Urothelium cell line (cell line): ENCODE measurements around the gene TEX51.
A peak's percentile ranks its signal among the peaks of the same experiment; 100 is the strongest.

Source experiments
- DNase-seq: peaks from one replicate; pipeline ENCODE4 v3.0.0; 2011; ENCODE audit warnings: low spot score, mixed read lengths
- FAIRE-seq: peaks from 2 replicates; lab custom pipeline; 2011; peaks lifted over from hg19 to GRCh38; lab: Jason Lieb, UNC

The TEX51 gene

GRCh38 chr2:126890551-126891450, 7.9 kb upstream of the TEX51 start:
- FAIRE-seq, result peak; percentile 72
- DNase-seq, result peak; percentile 46

GRCh38 chr2:126891681-126892500, 6.8 kb upstream of the TEX51 start:
- FAIRE-seq, result peak; percentile 46
- peak; percentile 56 for DNase-seq

DNA sequence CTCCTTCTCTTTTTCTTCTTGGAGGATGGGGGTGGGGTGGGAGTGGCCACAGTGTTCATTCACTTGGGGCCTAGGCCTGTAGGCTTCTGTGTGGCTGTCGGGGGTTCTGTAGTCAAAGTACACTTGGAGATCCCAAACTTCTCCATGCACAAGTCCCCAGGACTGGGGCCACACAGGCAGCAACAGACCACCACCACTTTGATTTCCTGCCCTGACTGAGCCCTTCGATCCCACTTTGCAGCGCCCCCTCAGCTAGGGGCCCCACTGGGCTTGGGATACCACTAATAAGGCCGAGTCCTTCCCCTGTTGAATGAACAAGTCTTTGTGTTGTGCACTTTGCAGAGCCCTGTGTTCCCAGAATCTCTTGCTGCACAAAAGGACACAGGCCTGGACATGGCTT, 5.5 kb upstream of the TEX51 start:
- DNase-seq (no peak), FAIRE-seq (no peak)

GRCh38 chr2:126893606-126894005, 5.1 kb upstream of the TEX51 start:
- DNase-seq, result no peak
- no peak for FAIRE-seq

DNA sequence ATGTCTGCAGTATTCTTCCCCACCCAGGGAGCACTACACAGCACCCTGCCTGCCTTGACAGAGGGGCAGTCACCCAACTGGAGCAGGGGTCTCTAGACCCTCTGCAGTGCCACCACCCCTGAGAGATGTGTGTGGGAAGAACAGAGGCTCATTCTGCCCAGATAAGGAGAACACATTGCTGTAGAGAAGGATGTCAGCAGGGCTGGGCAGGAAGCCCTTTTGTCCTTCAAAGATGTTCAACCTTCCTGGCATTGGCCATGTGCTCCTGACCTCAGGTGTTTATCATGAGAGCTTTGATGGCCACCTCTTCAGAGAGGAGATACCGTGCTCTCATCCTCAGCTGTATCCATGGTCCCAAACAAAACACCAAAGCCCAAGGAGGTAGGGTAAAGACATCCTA, 4.6 kb upstream of the TEX51 start:
- no peak for FAIRE-seq
- DNase-seq, result no peak

DNA sequence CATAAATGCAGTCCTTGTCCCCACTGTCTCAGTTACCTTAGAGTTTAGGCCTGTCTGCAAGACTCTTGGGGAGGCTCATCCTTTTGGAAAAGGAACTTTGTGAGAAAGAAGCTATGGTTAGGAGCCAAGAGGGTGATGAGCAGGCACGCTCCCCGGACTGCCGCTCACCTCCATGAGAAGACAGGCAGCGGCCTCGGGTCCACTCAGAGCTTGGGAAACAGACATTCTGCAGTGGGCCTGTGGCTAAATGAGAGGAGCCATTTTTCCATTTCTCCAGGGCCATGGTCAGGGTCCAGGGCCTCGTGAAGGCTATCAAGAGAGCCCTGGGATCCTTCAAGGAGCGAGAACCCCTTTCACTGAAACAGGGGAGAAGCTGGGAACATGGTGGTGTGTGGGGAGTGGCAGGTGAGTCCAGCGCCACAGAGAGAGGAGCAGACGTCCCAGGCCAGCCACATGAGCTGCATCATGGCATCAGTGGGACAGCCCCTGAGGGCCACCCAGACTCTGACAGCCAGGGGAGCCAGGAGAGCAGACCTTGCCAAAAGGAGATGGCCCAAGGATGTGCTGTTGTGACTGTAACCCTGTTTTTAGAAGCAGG, 4.0 kb upstream of the TEX51 start:
- no peak for FAIRE-seq

GRCh38 chr2:126895336-126895735, 3.4 kb upstream of the TEX51 start:
- DNase-seq (no peak), FAIRE-seq (no peak)

More for the DNA sequence above, 4.0 kb upstream of the TEX51 start:
- no peak for DNase-seq

GRCh38 chr2:126896471-126896870, 2.2 kb upstream of the TEX51 start:
- no peak for DNase-seq
- FAIRE-seq, result no peak

GRCh38 chr2:126899616-126900185, 1.0 kb downstream of the TEX51 start:
- DNase-seq (no peak), FAIRE-seq (no peak)

DNA sequence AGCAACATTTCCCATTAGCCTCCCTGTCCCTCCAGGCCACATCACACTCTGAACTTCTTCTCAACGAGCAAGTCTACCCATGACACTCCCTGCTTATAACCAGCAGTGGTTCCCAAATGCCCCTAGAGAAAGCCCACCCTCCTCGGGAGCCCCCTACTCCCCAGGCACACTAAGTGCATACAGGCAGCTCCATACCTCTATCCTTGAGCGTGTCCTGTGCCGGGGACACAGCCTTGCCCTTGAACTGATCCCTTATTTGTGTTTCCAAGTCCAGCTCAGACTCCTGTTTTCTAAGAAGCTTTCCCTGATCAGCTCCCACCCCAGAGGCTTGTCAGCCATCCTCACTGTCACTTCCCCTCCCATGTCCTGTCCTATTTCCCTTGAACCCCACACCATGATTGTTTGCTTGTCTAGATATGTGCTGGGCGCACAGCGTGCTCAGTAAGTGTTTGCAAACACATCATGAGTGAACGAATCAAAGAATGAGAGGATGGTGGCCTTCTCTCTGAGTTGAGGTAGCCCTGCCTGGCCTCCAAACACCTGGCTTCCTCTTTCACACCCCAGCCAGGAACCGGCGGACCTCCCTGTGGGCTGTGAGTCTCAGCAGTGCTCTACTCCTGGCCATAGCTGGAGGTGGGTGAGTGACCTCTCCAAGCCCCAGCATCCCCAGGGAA, 2.1 kb downstream of the TEX51 start:
- FAIRE-seq, result no peak
- DNase-seq, result no peak

GRCh38 chr2:126901459-126901858, 2.8 kb downstream of the TEX51 start:
- FAIRE-seq (no peak), DNase-seq (no peak)

DNA sequence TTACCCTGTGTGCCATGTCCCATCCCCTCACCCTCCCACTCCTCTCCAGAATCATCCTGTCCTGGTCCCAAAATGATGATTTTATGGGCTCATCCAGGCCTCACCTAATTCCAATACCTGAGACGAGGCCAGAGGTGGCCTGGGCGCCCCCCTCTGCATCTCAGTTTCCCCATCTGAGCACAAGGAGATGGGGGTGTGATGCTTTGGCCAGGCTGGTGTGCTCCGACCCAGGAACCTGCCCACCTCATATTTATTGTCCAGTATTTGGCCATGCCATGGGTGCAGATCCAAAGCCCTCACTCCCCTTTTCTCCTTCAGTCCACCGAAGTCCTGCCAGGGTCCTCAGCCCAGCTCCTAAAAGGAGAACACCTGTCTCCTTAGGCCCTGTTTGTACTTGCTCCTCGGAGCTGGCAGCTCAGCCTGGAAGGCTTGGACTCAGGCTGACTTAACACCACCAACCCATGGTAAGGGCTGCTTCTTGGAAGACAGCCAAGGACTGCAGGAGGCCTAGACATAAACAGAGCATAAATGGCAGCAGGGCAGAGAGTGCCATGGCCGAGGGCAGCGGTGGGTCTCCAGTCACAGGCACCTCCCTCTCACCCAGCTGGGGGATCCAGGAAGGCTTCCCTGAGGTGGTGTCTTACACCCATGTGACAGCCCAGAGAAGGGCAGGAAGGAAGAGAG, 3.6 kb downstream of the TEX51 start:
- DNase-seq, result no peak
- no peak for FAIRE-seq

- DNase-seq (no peak), FAIRE-seq (no peak)
Observed at GRCh38 chr2:126902859-126903258, 4.2 kb downstream of the TEX51 start.

DNA sequence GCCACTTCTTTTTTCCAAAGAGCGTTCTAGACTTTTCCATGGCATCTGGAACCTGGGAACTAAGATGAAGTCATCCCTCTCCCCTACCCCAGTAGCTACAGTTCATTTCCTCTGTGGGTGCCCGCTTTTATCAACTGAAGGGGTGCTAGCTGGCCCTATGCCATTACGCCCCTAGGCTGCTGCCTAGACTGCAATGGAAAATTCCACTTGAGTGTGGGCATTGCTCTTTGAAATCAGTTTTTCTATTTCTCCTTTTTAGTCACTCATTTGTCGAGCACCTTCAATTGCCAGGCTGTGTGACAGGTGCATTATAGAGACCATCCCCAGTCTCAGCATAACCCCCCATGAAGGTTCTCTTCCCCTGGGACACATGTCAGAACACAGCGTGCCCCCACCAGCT, 7.3 kb downstream of the TEX51 start:
- FAIRE-seq (no peak), DNase-seq (no peak)

DNA sequence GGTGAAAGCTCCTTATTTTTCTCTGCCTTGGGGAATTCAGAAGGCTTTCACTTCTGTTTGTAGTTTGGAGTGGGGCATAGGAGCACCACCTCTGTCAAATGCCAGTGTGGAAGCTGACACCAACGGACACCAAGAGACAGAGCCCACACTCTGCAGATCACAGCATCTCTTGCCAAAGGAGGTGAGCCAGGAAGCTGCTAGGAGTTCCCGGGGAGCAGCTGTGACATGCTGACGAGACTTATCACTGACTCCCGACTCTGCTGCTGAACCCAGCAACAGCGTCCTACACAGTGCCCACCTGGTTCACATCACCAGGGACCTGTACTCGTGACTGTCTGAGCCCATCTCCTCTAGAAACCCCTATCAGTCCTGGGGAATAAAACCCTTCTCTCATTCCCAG, 8.1 kb downstream of the TEX51 start:
- FAIRE-seq (no peak), DNase-seq (no peak)

- FAIRE-seq, result no peak
- DNase-seq, result no peak
Observed at GRCh38 chr2:126907671-126908070, 9.0 kb downstream of the TEX51 start.

DNA sequence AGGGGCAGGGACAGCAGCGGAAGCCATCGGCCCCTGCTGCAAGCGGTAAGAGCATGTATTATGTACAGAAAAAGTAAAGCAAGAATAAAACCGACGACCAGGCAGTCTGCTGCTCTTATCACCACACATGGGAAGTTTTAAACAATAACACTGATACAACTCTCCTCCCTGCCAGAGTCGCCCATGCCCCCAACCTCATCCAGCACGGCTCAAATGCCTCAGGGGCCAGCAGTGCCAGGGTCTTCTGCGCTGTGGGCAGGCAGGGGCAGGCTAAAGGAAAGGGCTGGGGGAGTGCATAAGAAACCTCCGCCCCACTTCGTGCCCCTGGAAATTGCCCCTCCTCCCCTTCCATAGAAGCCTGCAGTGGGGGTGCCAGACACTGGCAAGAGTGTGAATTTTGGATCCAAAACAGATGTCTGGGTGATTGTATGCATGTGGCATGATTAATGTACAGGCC, 10.1 kb downstream of the TEX51 start:
- FAIRE-seq (no peak), DNase-seq (no peak)

DNA sequence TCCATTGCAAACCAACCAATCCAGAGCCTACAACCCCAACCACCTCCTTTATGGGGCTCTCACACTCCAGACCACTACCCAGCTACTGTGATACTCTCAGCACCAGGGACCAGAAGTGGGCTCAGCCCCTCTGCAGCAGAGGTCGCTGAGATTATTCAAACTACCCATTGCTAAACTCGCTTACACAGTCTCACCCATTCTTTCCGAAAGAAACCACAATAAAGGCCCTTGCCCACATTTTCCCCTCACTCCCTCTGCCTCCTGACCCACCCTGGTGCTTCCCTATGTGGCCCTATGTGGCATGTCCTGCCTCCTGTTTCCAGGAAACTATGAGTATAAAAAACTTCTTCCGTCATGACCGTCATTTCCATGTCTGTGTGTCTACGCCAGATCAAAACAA, 10.7 kb downstream of the TEX51 start:
- DNase-seq (no peak), FAIRE-seq (no peak)

- FAIRE-seq, result no peak
- no peak for DNase-seq
Observed at GRCh38 chr2:126909781-126910180, 11.1 kb downstream of the TEX51 start.

DNA sequence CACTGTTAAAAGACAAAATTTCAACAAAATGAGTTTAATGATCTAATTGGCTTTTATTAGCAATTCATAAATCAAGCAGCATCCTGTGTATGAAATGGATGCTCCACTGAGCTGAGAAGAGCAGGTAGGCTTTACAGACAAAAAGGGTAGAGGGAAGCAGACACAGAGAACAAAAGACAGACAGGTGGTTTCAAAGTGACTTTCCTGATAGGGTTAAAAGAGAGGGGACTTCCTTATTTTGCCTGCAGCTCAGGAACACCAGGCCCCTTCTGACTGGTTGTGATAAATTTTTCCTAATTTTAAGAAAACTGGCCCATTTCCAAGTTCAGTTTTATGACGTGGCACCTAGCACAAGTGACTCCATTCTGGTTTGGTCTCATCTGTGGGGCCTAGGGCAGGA, 11.9 kb downstream of the TEX51 start:
- FAIRE-seq, result no peak

More for the DNA sequence above, 11.9 kb downstream of the TEX51 start:
- no peak for DNase-seq
